Thoracic aorta (tissue), 2 donors: ENCODE measurements around the gene KCNMB1. TPM values are rescaled to one million over a fixed set of nuclear protein-coding genes. Genes with fewer than 3 reads are reported as not detected.

Source experiments
- ATAC-seq: fragments of 150-250 bp; one replicate; pipeline ENCODE4 v1.8.0; 2017; ENCODE audit warnings: low read depth; ENCODE audit not compliant: insufficient number of reproducible peaks, low FRiP score
- DNase-seq: peaks from one replicate; pipeline ENCODE4 v3.0.0-alpha.2; 2020; ENCODE audit warnings: low spot score
- H3K27ac ChIP-seq, 2 donors: fragments of 200-600 bp; sonication (generic); 1 replicate in 1 of 2; 2 replicates in 1 of 2; pipeline ENCODE4 v1.5.1; 2016; ENCODE audit warnings: mild to moderate bottlenecking in 2 of 2, moderate library complexity in 2 of 2
- H3K27me3 ChIP-seq: fragments of 200-600 bp; sonication (generic); replicated peaks from 2 replicates; pipeline ENCODE4 v1.6.0; 2016; ENCODE audit warnings: mild to moderate bottlenecking; ENCODE audit not compliant: insufficient read depth
- H3K36me3 ChIP-seq: fragments of 200-600 bp; sonication (generic); one replicate; pipeline ENCODE4 v1.5.1; 2016
- H3K4me1 ChIP-seq, 2 donors: fragments of 200-600 bp; sonication (generic); 1 replicate in 1 of 2; 2 replicates in 1 of 2; pipeline versions ENCODE4 v1.5.1 to v1.6.0; 2016; ENCODE audit warnings: low read depth in 2 of 2, mild to moderate bottlenecking in 1 of 2; ENCODE audit not compliant: control insufficient read depth in 1 of 2
- H3K4me3 ChIP-seq: fragments of 200-600 bp; sonication (generic); 2 replicates; pipeline ENCODE4 v1.5.1; 2016; ENCODE audit warnings: mild to moderate bottlenecking
- H3K9me3 ChIP-seq: fragments of 200-600 bp; sonication (generic); 2 replicates; pipeline ENCODE4 v1.5.1; 2016
- CTCF ChIP-seq: fragments of 200-600 bp; sonication (generic); IDR thresholded peaks from one replicate; pipeline ENCODE4 v1.5.1; 2019; ENCODE audit warnings: antibody characterized with exemption
- total RNA-seq, 2 donors: library from RNA; depleted of rRNA; stranded (reverse); fragments of >200 nt; gene quantifications; one replicate each; pipeline versions ENCODE4 v1.1.0 to v1.2.3, GENCODE V29; 2016

Gene KCNMB1
- total RNA-seq, 2 donors from 2014 or later, result 20.1 to 30.1 TPM

DNA sequence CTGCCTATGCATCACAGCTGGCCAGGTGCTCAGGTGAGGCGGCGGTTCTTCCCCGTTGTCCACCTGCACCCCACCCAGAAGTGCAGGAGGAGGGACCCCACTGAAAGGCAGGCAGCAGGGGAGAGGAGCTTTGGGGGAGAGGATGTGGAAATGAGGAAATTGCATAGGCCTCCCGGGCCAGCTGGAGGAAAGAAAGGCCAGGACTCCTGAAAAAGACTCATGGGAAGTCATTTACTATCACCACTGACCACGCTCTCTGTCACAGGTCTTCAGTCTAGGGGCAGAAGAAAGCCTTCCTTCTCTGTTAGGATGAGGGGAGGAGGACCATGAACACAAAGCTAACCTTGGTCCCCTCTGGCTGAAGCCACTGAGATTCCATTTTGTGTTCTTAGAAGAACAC, 28.1 kb downstream of the KCNMB1 start:
- H3K27ac ChIP-seq, result peak overlapping the region in 1 of 2 donors; percentile 6
- H3K4me1 ChIP-seq, result no peaks in the 10 kb centered on the region
- no peak for ATAC-seq

GRCh38 chr5:170360709-170361108, 28.5 kb downstream of the KCNMB1 start:
- Histone ChIP-seq H3K9me3 (no peaks in the 10 kb centered on the region), H3K4me3 (no peak overlapping the region), H3K27ac (peak overlapping the region in 1 of 2 donors; percentile 6), H3K36me3 (no peaks in the 10 kb centered on the region), H3K27me3 (no peaks in the 10 kb centered on the region), H3K4me1 (no peaks in the 10 kb centered on the region)
- ATAC-seq, result no peak
- no peak for TF ChIP-seq CTCF
- no peak for DNase-seq

More for the DNA sequence above, 28.1 kb downstream of the KCNMB1 start:
- DNase-seq, result no peak
- Histone ChIP-seq H3K4me3 (no peak overlapping the region), H3K27me3 (no peaks in the 10 kb centered on the region), H3K9me3 (no peaks in the 10 kb centered on the region), H3K36me3 (no peaks in the 10 kb centered on the region)
- TF ChIP-seq CTCF, result no peak

- H3K36me3 ChIP-seq, result no peaks in the 10 kb centered on the region
- H3K9me3 ChIP-seq, result no peaks in the 10 kb centered on the region
- no peak overlapping the region for H3K4me3 ChIP-seq
- peaks cover 0 to 11% of the 10 kb centered on the region in 2 donors for H3K4me1 ChIP-seq
- TF ChIP-seq CTCF, result no peak
- no peak overlapping the region for H3K27ac ChIP-seq
- no peaks in the 10 kb centered on the region for H3K27me3 ChIP-seq
- no peak for DNase-seq
- no peak for ATAC-seq
These were observed 31.2 kb downstream of the KCNMB1 start for GRCh38 chr5:170357955-170358444.

GRCh38 chr5:170355601-170356098, 33.5 kb downstream of the KCNMB1 start:
- no peak for TF ChIP-seq CTCF
- no peak overlapping the region for H3K27ac ChIP-seq
- ATAC-seq (no peak), DNase-seq (no peak)
- H3K9me3 ChIP-seq, result no peaks in the 10 kb centered on the region
- H3K4me3 ChIP-seq, result no peak overlapping the region
- H3K4me1 ChIP-seq, result peaks cover 0 to 12% of the 10 kb centered on the region in 2 donors
- H3K27me3 ChIP-seq, result no peaks in the 10 kb centered on the region
- no peaks in the 10 kb centered on the region for H3K36me3 ChIP-seq

GRCh38 chr5:170353961-170354360, 35.2 kb downstream of the KCNMB1 start:
- no peaks in the 10 kb centered on the region for H3K27me3 ChIP-seq
- H3K27ac ChIP-seq, result no peak overlapping the region
- DNase-seq, result no peak
- H3K4me3 ChIP-seq, result no peak overlapping the region
- TF ChIP-seq CTCF, result no peak
- H3K9me3 ChIP-seq, result no peaks in the 10 kb centered on the region
- no peak for ATAC-seq
- H3K4me1 ChIP-seq, result peaks cover 0 to 12% of the 10 kb centered on the region in 2 donors
- H3K36me3 ChIP-seq, result no peaks in the 10 kb centered on the region
